WTC11 (cell line): ENCODE measurements around the gene INPPL1. TPM values are rescaled to one million over a fixed set of nuclear protein-coding genes. Genes with fewer than 3 reads are reported as not detected.

ENCODE experiments used
- ATAC-seq: fragments of 200-7000 bp; cut with Tn5 transposase; 2 replicates; pipeline ENCODE4 v1.10.0; 2021; ENCODE audit warnings: mild to moderate bottlenecking, moderate library complexity
- CTCF ChIA-PET: fragments of 300-600 bp; sonication (Branson Sonifier 250); formaldehyde crosslinking; loops from one replicate; lab custom pipeline; 2021; ENCODE audit warnings: antibody characterized with exemption; lab: Charles Lee
- POLR2A ChIA-PET: fragments of 350-600 bp; sonication (Branson Sonifier 250); formaldehyde crosslinking; loops from one replicate; lab custom pipeline; 2021; ENCODE audit warnings: antibody characterized with exemption; lab: Charles Lee
- DNase-seq: peaks from one replicate; pipeline ENCODE4 v3.0.0; 2021; ENCODE audit warnings: low spot score
- H3K27ac Mint-ChIP-seq: 2 replicates; pipeline ENCODE4 v1.8.0; 2021; ENCODE audit warnings: mixed read lengths
- H3K27me3 Mint-ChIP-seq: 2 replicates; pipeline ENCODE4 v1.8.0; 2021; ENCODE audit warnings: low read depth, mild to moderate bottlenecking, moderate library complexity, mixed read lengths
- H3K36me3 Mint-ChIP-seq: 2 replicates; pipeline ENCODE4 v1.8.0; 2021; ENCODE audit warnings: mixed read lengths
- H3K4me1 Mint-ChIP-seq: 2 replicates; pipeline ENCODE4 v1.8.0; 2022; ENCODE audit warnings: mixed read lengths
- H3K4me3 Mint-ChIP-seq: 2 replicates; pipeline ENCODE4 v1.8.0; 2021; ENCODE audit warnings: mild to moderate bottlenecking, moderate library complexity, mixed read lengths
- H3K9me3 Mint-ChIP-seq: 2 replicates; pipeline ENCODE4 v1.8.0; 2021; ENCODE audit warnings: mixed read lengths
- CBFB ChIP-seq: sonication (generic); formaldehyde crosslinking; IDR thresholded peaks from 2 replicates; pipeline ENCODE4 v1.8.1; 2022; ENCODE audit warnings: mild to moderate bottlenecking, low read depth, missing genetic modification reagents
- TP53 ChIP-seq: sonication (generic); formaldehyde crosslinking; IDR thresholded peaks from 2 replicates; pipeline ENCODE4 v1.8.1; 2023; ENCODE audit warnings: mild to moderate bottlenecking, missing genetic modification reagents
- ZNF317 ChIP-seq: sonication (generic); formaldehyde crosslinking; IDR thresholded peaks from 2 replicates; pipeline ENCODE4 v1.8.1; 2023; ENCODE audit warnings: low read depth, mild to moderate bottlenecking, moderate library complexity, missing genetic modification reagents, borderline replicate concordance
- ZNF416 ChIP-seq: fragments of 250-450 bp; sonication (Bioruptor Pico); IDR thresholded peaks from 2 replicates; pipeline ENCODE4 v1.9.0; 2021; ENCODE audit warnings: mild to moderate bottlenecking, inconsistent platforms
- ZNF671 ChIP-seq: fragments of 250-450 bp; sonication (Bioruptor Pico); IDR thresholded peaks from 2 replicates; pipeline ENCODE4 v1.8.0; 2021; ENCODE audit warnings: mild to moderate bottlenecking
- total RNA-seq: library from RNA; stranded (reverse); gene quantifications from 3 replicates; pipeline ENCODE4 v1.2.3, GENCODE V29; 2021
- TF ChIP-seq, protein P1 (sequence below): sonication (generic); formaldehyde crosslinking; IDR thresholded peaks from 2 replicates; pipeline ENCODE4 v1.8.0; 2022; ENCODE audit warnings: mild to moderate bottlenecking, missing genetic modification reagents
- TF ChIP-seq, protein P2 (sequence below): sonication (generic); formaldehyde crosslinking; IDR thresholded peaks from 2 replicates; pipeline ENCODE4 v1.8.1; 2023; ENCODE audit warnings: mild to moderate bottlenecking, moderate library complexity, missing genetic modification reagents
- TF ChIP-seq, protein P3 (sequence below): sonication (generic); formaldehyde crosslinking; IDR thresholded peaks from 2 replicates; pipeline ENCODE4 v1.8.1; 2022; ENCODE audit warnings: mild to moderate bottlenecking, moderate library complexity, missing genetic modification reagents
- TF ChIP-seq, protein P4 (sequence below): sonication (generic); formaldehyde crosslinking; conservative IDR thresholded peaks from 2 replicates; pipeline ENCODE4 v1.8.1; 2023; ENCODE audit warnings: mild to moderate bottlenecking, low read depth, missing genetic modification reagents, moderate library complexity
- TF ChIP-seq, protein P5 (sequence below): fragments of 250-450 bp; sonication (Bioruptor Pico); IDR thresholded peaks from 2 replicates; pipeline ENCODE4 v1.9.0; 2021; ENCODE audit warnings: mild to moderate bottlenecking
- TF ChIP-seq, protein P6 (sequence below): fragments of 250-450 bp; sonication (Bioruptor Pico); IDR thresholded peaks from 2 replicates; pipeline ENCODE4 v1.8.0; 2021; ENCODE audit warnings: mild to moderate bottlenecking

The INPPL1 gene
- total RNA-seq, 1 experiment from 2014 or later = 136 TPM

DNA sequence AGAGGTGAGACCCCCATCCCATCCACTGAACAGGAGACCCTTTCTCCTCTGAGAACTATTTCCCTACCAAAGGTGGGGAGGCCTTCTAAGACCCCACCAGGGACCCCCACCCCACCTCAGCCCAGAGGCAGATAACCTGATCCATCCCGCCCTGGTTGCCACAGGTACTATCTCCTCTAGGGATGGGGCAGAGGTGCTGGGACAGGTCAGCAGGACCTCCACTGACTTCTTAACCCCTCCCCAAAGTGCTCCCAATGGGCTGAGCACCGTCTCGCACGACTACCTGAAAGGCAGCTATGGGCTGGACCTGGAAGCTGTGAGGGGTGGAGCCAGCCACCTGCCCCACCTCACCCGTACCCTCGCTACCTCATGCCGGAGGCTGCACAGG lies 4.3 kb downstream of the INPPL1 start (continued):
- TF ChIP-seq, protein P1, sequence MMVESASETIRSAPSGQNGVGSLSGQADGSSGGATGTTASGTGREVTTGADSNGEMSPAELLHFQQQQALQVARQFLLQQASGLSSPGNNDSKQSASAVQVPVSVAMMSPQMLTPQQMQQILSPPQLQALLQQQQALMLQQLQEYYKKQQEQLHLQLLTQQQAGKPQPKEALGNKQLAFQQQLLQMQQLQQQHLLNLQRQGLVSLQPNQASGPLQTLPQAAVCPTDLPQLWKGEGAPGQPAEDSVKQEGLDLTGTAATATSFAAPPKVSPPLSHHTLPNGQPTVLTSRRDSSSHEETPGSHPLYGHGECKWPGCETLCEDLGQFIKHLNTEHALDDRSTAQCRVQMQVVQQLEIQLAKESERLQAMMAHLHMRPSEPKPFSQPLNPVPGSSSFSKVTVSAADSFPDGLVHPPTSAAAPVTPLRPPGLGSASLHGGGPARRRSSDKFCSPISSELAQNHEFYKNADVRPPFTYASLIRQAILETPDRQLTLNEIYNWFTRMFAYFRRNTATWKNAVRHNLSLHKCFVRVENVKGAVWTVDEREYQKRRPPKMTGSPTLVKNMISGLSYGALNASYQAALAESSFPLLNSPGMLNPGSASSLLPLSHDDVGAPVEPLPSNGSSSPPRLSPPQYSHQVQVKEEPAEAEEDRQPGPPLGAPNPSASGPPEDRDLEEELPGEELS (CRISPR knock-in tag) = no peak
- TF ChIP-seq, protein P2, sequence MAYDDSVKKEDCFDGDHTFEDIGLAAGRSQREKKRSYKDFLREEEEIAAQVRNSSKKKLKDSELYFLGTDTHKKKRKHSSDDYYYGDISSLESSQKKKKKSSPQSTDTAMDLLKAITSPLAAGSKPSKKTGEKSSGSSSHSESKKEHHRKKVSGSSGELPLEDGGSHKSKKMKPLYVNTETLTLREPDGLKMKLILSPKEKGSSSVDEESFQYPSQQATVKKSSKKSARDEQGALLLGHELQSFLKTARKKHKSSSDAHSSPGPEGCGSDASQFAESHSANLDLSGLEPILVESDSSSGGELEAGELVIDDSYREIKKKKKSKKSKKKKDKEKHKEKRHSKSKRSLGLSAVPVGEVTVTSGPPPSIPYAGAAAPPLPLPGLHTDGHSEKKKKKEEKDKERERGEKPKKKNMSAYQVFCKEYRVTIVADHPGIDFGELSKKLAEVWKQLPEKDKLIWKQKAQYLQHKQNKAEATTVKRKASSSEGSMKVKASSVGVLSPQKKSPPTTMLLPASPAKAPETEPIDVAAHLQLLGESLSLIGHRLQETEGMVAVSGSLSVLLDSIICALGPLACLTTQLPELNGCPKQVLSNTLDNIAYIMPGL = no peak

DNA sequence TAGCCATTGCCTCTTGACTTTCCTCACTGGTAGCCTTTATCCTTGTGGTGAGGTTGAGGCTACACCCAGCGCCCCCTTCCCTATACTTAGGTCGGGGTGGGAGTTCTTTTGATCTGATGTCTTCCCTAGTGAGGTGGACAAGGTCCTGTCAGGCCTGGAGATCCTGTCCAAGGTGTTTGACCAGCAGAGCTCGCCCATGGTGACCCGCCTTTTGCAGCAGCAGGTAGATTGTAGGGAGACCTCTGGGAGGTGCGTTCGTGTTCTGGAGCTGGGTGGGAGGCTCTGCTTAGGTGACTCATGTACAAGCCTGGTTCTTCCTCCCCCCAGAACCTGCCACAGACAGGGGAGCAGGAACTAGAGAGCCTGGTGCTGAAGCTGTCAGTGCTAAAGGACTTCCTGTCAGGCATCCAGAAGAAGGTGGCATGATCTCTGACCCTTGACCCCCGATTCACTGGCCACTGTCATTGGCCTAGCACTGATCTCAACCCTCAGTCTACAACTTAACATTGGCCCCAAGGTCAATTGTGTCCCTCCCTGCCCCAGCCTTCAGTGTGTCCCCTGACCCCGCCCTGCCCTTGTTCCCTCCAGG lies 4.9 kb downstream of the INPPL1 start:
- Mint-ChIP-seq H3K4me3 (no peak overlapping the region), H3K36me3 (peaks cover 45% of the 10 kb centered on the region), H3K4me1 (peaks cover 14% of the 10 kb centered on the region), H3K9me3 (no peaks in the 10 kb centered on the region), H3K27ac (no peak overlapping the region), H3K27me3 (0 out of 2 replicates have a peak, but pooled peaks cover 2% of the 10 kb centered on the region)
- ChIA-PET POLR2A (interaction anchor here (0.6 to 0.9 kb wide), 2 partner anchors 9 to 18 kb away, joined by 3 read pairs; no protein-coding TSS in a partner anchor), CTCF (interaction anchor here (8.6 kb wide), 1 partner anchor 8 kb away, joined by 123 read pairs; no protein-coding TSS in a partner anchor)
- no peak for DNase-seq
- TF ChIP-seq ZNF416 (CRISPR knock-in tag) (no peak), ZNF671 (CRISPR knock-in tag) (no peak), ZNF317 (no peak)
- TF ChIP-seq, protein P3, sequence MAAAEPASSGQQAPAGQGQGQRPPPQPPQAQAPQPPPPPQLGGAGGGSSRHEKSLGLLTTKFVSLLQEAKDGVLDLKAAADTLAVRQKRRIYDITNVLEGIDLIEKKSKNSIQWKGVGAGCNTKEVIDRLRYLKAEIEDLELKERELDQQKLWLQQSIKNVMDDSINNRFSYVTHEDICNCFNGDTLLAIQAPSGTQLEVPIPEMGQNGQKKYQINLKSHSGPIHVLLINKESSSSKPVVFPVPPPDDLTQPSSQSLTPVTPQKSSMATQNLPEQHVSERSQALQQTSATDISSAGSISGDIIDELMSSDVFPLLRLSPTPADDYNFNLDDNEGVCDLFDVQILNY (CRISPR knock-in tag) = no peak
- no peak for ATAC-seq

DNA sequence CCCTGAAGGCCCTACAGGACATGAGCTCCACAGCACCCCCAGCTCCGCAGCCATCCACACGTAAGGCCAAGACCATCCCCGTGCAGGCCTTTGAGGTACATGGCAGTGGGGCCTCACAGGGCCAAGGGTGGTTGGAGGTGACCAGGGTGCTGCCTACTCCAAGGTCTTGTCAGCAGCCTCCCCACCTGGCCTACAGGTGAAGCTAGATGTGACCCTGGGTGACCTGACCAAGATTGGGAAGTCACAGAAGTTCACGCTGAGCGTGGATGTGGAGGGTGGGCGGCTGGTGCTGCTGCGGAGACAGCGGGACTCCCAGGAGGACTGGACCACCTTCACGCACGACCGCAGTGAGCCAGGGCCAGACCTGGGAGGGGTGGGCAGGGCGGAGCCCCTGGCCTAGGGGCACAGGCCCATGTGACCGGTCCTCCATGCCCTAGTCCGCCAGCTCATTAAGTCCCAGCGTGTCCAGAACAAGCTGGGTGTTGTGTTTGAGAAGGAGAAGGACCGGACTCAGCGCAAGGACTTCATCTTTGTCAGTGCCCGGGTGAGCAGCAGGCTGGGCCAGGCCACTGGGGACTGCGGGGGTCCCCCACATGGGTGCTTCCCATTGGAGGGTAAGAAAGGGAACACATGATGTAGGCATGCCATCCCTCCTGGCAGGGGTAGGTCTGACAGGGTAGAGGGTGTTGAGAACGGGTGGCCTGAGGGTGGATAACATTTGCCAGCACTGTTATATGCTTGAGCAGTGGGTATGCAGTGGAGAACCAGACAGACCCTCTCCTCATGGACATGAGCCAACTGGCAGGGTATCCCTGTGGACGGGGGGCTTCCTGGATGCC lies 5.6 kb downstream of the INPPL1 start:
- Mint-ChIP-seq H3K27me3 (0 out of 2 replicates have a peak, but pooled peaks cover 2% of the 10 kb centered on the region), H3K4me1 (peaks cover 14% of the 10 kb centered on the region), H3K36me3 (peaks cover 51% of the 10 kb centered on the region), H3K9me3 (no peaks in the 10 kb centered on the region), H3K4me3 (no peak overlapping the region), H3K27ac (no peak overlapping the region)
- ATAC-seq = no peak
- ChIA-PET POLR2A (interaction anchor here (0.6 to 0.9 kb wide), 2 partner anchors 8 to 17 kb away, joined by 3 read pairs; no protein-coding TSS in a partner anchor), CTCF (no interaction called here)
- TF ChIP-seq, protein P4, sequence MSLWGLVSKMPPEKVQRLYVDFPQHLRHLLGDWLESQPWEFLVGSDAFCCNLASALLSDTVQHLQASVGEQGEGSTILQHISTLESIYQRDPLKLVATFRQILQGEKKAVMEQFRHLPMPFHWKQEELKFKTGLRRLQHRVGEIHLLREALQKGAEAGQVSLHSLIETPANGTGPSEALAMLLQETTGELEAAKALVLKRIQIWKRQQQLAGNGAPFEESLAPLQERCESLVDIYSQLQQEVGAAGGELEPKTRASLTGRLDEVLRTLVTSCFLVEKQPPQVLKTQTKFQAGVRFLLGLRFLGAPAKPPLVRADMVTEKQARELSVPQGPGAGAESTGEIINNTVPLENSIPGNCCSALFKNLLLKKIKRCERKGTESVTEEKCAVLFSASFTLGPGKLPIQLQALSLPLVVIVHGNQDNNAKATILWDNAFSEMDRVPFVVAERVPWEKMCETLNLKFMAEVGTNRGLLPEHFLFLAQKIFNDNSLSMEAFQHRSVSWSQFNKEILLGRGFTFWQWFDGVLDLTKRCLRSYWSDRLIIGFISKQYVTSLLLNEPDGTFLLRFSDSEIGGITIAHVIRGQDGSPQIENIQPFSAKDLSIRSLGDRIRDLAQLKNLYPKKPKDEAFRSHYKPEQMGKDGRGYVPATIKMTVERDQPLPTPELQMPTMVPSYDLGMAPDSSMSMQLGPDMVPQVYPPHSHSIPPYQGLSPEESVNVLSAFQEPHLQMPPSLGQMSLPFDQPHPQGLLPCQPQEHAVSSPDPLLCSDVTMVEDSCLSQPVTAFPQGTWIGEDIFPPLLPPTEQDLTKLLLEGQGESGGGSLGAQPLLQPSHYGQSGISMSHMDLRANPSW (CRISPR knock-in tag) = no peak
- TF ChIP-seq, protein P5, sequence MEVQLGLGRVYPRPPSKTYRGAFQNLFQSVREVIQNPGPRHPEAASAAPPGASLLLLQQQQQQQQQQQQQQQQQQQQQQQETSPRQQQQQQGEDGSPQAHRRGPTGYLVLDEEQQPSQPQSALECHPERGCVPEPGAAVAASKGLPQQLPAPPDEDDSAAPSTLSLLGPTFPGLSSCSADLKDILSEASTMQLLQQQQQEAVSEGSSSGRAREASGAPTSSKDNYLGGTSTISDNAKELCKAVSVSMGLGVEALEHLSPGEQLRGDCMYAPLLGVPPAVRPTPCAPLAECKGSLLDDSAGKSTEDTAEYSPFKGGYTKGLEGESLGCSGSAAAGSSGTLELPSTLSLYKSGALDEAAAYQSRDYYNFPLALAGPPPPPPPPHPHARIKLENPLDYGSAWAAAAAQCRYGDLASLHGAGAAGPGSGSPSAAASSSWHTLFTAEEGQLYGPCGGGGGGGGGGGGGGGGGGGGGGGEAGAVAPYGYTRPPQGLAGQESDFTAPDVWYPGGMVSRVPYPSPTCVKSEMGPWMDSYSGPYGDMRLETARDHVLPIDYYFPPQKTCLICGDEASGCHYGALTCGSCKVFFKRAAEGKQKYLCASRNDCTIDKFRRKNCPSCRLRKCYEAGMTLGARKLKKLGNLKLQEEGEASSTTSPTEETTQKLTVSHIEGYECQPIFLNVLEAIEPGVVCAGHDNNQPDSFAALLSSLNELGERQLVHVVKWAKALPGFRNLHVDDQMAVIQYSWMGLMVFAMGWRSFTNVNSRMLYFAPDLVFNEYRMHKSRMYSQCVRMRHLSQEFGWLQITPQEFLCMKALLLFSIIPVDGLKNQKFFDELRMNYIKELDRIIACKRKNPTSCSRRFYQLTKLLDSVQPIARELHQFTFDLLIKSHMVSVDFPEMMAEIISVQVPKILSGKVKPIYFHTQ (CRISPR knock-in tag) = no peak
- TF ChIP-seq CBFB (CRISPR knock-in tag) (no peak), TP53 (no peak)
- TF ChIP-seq, protein P6, sequence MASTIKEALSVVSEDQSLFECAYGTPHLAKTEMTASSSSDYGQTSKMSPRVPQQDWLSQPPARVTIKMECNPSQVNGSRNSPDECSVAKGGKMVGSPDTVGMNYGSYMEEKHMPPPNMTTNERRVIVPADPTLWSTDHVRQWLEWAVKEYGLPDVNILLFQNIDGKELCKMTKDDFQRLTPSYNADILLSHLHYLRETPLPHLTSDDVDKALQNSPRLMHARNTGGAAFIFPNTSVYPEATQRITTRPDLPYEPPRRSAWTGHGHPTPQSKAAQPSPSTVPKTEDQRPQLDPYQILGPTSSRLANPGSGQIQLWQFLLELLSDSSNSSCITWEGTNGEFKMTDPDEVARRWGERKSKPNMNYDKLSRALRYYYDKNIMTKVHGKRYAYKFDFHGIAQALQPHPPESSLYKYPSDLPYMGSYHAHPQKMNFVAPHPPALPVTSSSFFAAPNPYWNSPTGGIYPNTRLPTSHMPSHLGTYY (CRISPR knock-in tag) = no peak
- no peak for DNase-seq
